ENCODE data around the gene KPNA1. TPM values are rescaled to one million over a fixed set of nuclear protein-coding genes. Genes with fewer than 3 reads are reported as not detected.
"Not testable (repeated sequence)": the region's sequence is repeated elsewhere in the genome, so short reads cannot be mapped to it uniquely, and the experiment has no call there.

KPNA1 gene
- total RNA-seq, 1 experiment from 2014 or later: 78.5 TPM

- no peak for DNase-seq
- BruUV-seq (replicated peaks): no TSS peak
- H3K9me3 Mint-ChIP-seq (ENCODE audit: low read depth, unreplicated experiment): no peaks in the 10 kb centered on the region
- CTCF ChIA-PET: no interaction called here
- H3K27me3 Mint-ChIP-seq (ENCODE audit: unreplicated experiment): no peaks in the 10 kb centered on the region
- H3K4me3 Mint-ChIP-seq (ENCODE audit: low read depth, unreplicated experiment): no peak overlapping the region
- no peaks in the 10 kb centered on the region for H3K4me1 Mint-ChIP-seq (ENCODE audit: low read depth, unreplicated experiment)
- intact Hi-C loops (cut with micrococcal nuclease; ENCODE audit: unreplicated experiment): no loop called here
- peaks cover 40% of the 10 kb centered on the region for H3K36me3 Mint-ChIP-seq (ENCODE audit: insufficient read depth, unreplicated experiment)
- no peak overlapping the region for H3K27ac Mint-ChIP-seq (ENCODE audit: unreplicated experiment)
- no peak for TF ChIP-seq CTCF (IDR thresholded peaks at IDR 0.05; ENCODE audit: unreplicated experiment)
These were observed 63.4 kb downstream of the KPNA1 start for GRCh38 chr3:122451371-122451770.

- intact Hi-C loops (cut with micrococcal nuclease; ENCODE audit: unreplicated experiment); DNase-seq; BruUV-seq (replicated peaks); CTCF ChIA-PET; H3K27ac Mint-ChIP-seq (ENCODE audit: unreplicated experiment); H3K27me3 Mint-ChIP-seq (ENCODE audit: unreplicated experiment); H3K9me3 Mint-ChIP-seq (ENCODE audit: low read depth, unreplicated experiment); H3K4me3 Mint-ChIP-seq (ENCODE audit: low read depth, unreplicated experiment): not testable (repeated sequence)
- Mint-ChIP-seq H3K4me1 (ENCODE audit: low read depth, unreplicated experiment) (peaks cover 23% of the 10 kb centered on the region), H3K36me3 (ENCODE audit: insufficient read depth, unreplicated experiment) (peaks cover 34% of the 10 kb centered on the region)
These were observed 66.5 kb downstream of the KPNA1 start for GRCh38 chr3:122448218-122448617.

GRCh38 chr3:122444491-122444887 lies 70.2 kb downstream of the KPNA1 start:
- Mint-ChIP-seq H3K4me3 (ENCODE audit: low read depth, unreplicated experiment) (peak overlapping the region; percentile 56), H3K4me1 (ENCODE audit: low read depth, unreplicated experiment) (peaks cover 26% of the 10 kb centered on the region), H3K36me3 (ENCODE audit: insufficient read depth, unreplicated experiment) (peaks cover 52% of the 10 kb centered on the region), H3K27ac (ENCODE audit: unreplicated experiment) (peak overlapping the region; percentile 93)
- DNase-seq; CTCF ChIA-PET; BruUV-seq (replicated peaks); intact Hi-C loops (cut with micrococcal nuclease; ENCODE audit: unreplicated experiment); H3K9me3 Mint-ChIP-seq (ENCODE audit: low read depth, unreplicated experiment); H3K27me3 Mint-ChIP-seq (ENCODE audit: unreplicated experiment): not testable (repeated sequence)

- Mint-ChIP-seq H3K4me3 (ENCODE audit: low read depth, unreplicated experiment) (peak overlapping the region; percentile 56), H3K4me1 (ENCODE audit: low read depth, unreplicated experiment) (peaks cover 26% of the 10 kb centered on the region), H3K27ac (ENCODE audit: unreplicated experiment) (peak overlapping the region; percentile 93), H3K36me3 (ENCODE audit: insufficient read depth, unreplicated experiment) (peaks cover 47% of the 10 kb centered on the region)
- intact Hi-C loops (cut with micrococcal nuclease; ENCODE audit: unreplicated experiment); BruUV-seq (replicated peaks); H3K9me3 Mint-ChIP-seq (ENCODE audit: low read depth, unreplicated experiment); CTCF ChIA-PET; H3K27me3 Mint-ChIP-seq (ENCODE audit: unreplicated experiment): not testable (repeated sequence)
- peak; percentile 74 for DNase-seq
These were observed 70.8 kb downstream of the KPNA1 start for GRCh38 chr3:122443762-122444490.

- H3K4me1 Mint-ChIP-seq (ENCODE audit: low read depth, unreplicated experiment): peaks cover 26% of the 10 kb centered on the region
- DNase-seq: peak; percentile 7
- BruUV-seq (replicated peaks): no TSS peak
- TF ChIP-seq CTCF (IDR thresholded peaks at IDR 0.05; ENCODE audit: unreplicated experiment): no peak
- peak overlapping the region; percentile 93 for H3K27ac Mint-ChIP-seq (ENCODE audit: unreplicated experiment)
- CTCF ChIA-PET: no interaction called here
- H3K36me3 Mint-ChIP-seq (ENCODE audit: insufficient read depth, unreplicated experiment): peaks cover 40% of the 10 kb centered on the region
- no peaks in the 10 kb centered on the region for H3K9me3 Mint-ChIP-seq (ENCODE audit: low read depth, unreplicated experiment)
- intact Hi-C loops (cut with micrococcal nuclease; ENCODE audit: unreplicated experiment): no loop called here
- no peaks in the 10 kb centered on the region for H3K27me3 Mint-ChIP-seq (ENCODE audit: unreplicated experiment)
- peak overlapping the region; percentile 56 for H3K4me3 Mint-ChIP-seq (ENCODE audit: low read depth, unreplicated experiment)
These were observed 71.6 kb downstream of the KPNA1 start for GRCh38 chr3:122443090-122443489.

- no peak overlapping the region for H3K27ac Mint-ChIP-seq (ENCODE audit: unreplicated experiment)
- no TSS peak for BruUV-seq (replicated peaks)
- no peaks in the 10 kb centered on the region for H3K9me3 Mint-ChIP-seq (ENCODE audit: low read depth, unreplicated experiment)
- intact Hi-C loops (cut with micrococcal nuclease; ENCODE audit: unreplicated experiment): no loop called here
- CTCF ChIA-PET: no interaction called here
- no peak overlapping the region for H3K4me3 Mint-ChIP-seq (ENCODE audit: low read depth, unreplicated experiment)
- H3K27me3 Mint-ChIP-seq (ENCODE audit: unreplicated experiment): no peaks in the 10 kb centered on the region
- TF ChIP-seq CTCF (IDR thresholded peaks at IDR 0.05; ENCODE audit: unreplicated experiment): no peak
- no peaks in the 10 kb centered on the region for H3K4me1 Mint-ChIP-seq (ENCODE audit: low read depth, unreplicated experiment)
- DNase-seq: no peak
- peaks cover 30% of the 10 kb centered on the region for H3K36me3 Mint-ChIP-seq (ENCODE audit: insufficient read depth, unreplicated experiment)
These were observed 78.8 kb downstream of the KPNA1 start for GRCh38 chr3:122435950-122436349.

Measured in Calu3 (cell line).